CD4-positive, alpha-beta T cell treated with Interleukin-6 at 100 ng/mL for 8 hours (primary cell): ENCODE measurements around the gene CDC42EP1.

ENCODE experiments used
- DNase-seq: peaks from one replicate; pipeline ENCODE4 v3.0.0-alpha.2; 2020; ENCODE audit warnings: mixed read lengths, low spot score

Gene CDC42EP1

GRCh38 chr22:37561212-37562048 lies 1.1 kb downstream of the CDC42EP1 start:
- peak; percentile 58 for DNase-seq

GRCh38 chr22:37562049-37562875 lies 2.0 kb downstream of the CDC42EP1 start:
- DNase-seq, result no peak

DNA sequence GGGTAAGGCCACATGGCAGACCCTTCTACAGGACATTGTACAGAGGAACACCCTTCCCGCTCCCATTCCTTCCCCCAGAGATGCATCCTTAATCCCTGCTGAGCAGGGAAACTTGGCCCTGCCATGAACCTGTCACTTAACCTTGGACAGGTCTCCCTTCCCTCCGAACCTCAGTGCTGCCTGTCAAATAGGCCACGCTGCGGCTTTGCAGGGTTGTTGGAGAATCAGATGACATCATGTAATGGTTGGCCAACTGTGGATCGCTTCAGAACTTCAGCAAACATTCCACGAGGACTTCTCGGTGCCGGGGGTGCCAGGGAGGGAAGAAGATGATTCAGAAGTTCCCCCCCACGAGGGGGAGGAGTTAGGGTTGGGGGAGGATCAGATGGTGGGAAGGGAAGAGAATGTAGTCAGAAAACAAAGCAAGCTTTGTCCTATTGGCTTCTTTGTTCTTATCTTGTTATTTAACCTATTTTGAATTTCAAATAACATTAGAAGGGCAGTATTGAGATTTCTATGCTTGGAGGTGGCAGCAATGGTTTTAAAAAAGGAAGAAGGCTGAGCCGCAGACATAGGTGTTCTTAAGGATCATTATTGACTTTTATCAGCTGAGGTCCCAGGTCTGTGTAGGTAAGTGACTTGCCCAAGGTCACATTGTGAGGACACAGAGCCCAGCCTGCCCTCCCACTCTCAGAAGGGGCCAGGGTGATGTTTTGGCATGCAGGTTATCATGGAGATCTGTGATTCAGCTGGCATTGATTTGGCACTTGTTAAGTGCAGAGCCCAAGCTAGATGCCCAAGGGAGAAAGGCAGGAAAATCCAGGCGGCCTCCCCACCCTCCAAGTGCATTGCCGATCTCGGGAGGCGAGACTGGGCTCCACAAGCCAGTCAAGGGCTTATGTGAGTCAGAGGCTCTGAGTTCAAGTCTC lies 3.1 kb downstream of the CDC42EP1 start:
- no peak for DNase-seq

DNA sequence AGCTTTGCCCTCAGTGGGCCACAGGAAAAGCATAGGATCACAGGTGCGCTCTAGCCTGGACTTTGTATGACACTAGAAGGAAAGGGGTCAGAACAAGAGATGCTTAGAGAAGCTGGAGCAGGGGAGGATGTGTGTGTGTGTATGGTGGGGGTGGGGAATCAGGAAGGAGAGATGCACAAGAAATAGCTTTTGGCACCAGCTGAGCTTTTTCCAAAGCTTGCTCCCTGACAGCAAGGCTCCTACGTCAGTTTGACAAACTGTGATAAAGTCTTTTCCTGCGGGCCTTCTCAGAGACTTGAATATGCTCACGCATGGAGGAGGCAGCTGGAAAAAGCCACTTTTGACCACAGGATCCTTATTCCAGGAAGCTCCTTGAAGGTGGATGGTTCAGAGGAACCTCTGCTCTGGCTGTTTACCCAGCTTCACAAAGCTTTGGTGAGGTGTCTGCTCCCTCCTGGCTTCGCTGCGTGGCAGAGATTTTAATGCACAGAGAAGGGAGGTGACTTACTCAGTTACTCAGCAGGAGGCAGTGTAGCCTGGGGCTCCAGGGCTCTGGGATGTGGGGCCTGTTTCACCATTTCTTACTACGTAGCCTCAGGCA lies 3.9 kb downstream of the CDC42EP1 start:
- no peak for DNase-seq

- no peak for DNase-seq
These were observed 5.5 kb downstream of the CDC42EP1 start for GRCh38 chr22:37565830-37566229.

GRCh38 chr22:37566329-37566837 lies 6.1 kb downstream of the CDC42EP1 start:
- peak; percentile 41 for DNase-seq

DNA sequence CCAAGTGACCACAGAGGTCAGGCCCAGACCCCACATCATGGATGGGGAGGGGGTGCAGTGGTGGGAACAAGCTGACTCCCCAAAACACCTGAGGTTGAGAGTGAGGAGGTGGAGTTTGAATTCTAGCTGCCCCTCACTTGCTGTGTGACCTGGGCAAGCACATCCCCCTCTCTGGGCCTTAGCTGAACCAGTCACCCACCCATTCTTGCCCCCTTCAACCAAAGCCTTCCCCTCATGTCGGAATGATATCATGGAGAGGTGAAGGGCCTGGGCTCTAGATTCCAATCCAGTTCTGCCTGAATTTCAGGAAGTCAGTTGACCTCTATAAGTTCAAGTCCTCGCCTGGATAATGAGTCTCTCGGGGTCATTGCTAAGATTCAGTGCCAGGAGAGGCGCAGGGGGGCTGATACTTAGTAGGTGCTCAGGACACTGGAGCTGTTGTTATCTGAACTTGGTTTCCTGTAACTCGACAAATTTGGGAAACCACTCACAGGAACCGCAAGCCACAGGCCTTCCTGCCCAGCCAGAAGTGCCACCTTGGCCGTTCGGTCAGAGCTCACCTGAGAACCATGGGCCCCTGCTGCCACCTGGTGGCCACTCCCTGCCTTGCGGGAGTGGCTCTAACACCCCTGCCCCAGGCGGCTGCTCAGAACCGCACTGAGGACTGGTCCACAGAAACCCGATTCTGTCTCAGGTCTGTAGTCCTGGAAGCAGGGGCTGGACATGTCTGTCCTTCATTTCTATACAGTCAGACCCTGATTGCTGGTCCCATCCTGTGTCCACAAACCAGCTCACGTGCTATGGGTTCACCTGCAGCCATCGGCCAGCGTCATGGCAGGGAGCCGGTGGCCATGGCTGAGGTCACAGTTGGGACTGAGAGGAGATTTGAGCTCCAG lies 6.9 kb downstream of the CDC42EP1 start:
- peak; percentile 92 for DNase-seq

GRCh38 chr22:37568012-37568411 lies 7.7 kb downstream of the CDC42EP1 start:
- DNase-seq, result no peak

- DNase-seq, result no peak
These were observed 8.2 kb downstream of the CDC42EP1 start for GRCh38 chr22:37568448-37569008.

- DNase-seq, result no peak
These were observed 9.0 kb downstream of the CDC42EP1 start for GRCh38 chr22:37569009-37569920.

DNA sequence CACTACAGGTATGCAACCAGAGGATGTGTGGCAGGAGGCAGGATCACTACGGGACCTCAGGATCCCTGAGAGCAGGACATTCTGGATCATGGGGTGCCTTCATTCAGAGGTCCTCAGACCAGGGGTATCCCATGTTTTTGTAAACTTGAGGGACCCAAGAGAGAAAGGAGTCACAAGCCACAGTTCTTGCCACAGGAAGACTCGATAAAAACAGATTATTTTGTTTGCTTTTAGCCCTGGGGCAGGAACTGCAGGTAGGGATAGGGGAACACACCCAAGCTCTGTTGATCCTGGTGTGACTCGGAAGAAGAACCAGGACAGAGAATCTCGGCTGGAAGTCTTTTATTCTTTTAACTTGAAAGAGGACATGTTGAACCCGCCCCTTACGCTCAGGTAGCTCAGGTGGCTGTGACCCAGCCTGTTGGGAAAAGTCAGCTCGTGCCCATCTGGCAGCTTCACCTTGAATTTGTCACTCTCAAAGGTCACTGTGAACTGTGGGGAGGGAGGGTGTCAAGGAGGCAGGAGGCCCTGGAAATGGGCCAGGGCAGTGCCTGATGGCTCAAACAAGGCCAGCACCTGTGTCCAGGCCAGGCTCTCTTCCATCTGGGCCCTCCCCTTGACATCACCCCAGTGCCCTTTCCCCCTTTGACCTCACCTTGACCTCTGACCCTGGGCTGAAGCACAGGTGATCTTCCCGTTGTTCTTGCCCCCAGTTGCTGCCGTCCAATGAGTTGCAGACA lies 9.8 kb downstream of the CDC42EP1 start:
- DNase-seq, result no peak

- DNase-seq, result no peak
These were observed 10.3 kb downstream of the CDC42EP1 start for GRCh38 chr22:37570661-37570976.

DNA sequence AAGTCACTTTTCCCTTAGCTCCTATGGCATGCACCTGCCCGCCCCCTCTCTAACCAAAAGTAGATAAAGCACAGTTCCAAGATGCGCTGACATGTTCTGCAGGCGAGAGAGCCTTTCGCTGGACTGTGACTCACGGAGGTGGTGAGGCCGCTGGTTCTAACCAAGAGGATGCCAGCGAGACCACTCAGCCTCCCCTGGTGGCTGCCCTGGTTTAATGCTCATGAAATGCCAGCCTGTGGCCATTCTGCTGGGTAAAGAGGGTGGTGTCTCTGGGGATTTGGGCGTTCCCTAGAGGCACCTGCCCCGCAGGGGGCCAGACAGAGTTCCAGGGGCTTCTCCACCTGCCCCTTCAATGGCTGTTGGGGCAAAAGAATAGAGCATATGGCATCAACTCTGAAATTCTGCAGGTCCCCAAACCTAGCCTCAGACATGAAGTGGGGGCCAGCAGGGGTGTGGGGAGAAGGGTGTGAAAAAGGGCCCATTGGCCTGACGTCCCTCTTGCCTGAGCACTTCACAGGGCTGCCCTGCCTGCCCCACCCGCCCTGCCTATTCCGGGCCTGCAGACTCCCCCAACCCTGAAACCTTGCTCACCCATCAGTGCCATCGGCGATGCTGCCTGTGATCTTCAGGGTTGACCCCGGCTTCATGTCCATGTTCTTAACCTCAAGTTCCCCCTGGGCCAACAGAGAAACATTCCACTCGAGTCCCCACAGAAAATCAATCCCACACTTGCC lies 11.1 kb downstream of the CDC42EP1 start:
- DNase-seq, result no peak

GRCh38 chr22:37571992-37572373 lies 11.7 kb downstream of the CDC42EP1 start:
- no peak for DNase-seq

DNA sequence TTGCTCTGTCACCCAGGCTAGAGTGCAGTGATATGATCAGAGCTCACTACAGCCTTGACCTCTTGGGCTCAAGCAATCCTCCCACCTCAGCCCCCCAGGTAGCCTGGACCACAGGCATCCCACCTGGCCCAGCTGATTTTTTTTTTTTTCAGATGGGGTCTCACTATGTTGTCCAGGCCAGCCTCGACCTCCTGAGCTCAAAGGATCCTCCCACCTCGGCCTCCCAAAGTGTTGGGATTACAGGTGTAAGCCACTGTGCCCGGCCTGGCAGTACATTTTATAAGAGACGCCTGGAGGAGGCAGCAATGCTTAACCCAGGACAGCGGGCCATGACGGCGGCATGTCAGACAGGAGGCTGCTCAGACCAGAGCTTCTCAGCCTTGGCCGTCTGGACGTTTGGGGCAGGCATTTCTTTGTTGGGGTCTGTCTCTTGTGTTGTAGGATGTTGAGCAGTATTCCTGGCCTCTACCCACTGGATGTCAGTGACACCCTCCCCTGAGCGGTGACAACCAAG lies 15.3 kb downstream of the CDC42EP1 start:
- no peak for DNase-seq

- no peak for DNase-seq
These were observed 17.7 kb downstream of the CDC42EP1 start for GRCh38 chr22:37578002-37578401.

DNA sequence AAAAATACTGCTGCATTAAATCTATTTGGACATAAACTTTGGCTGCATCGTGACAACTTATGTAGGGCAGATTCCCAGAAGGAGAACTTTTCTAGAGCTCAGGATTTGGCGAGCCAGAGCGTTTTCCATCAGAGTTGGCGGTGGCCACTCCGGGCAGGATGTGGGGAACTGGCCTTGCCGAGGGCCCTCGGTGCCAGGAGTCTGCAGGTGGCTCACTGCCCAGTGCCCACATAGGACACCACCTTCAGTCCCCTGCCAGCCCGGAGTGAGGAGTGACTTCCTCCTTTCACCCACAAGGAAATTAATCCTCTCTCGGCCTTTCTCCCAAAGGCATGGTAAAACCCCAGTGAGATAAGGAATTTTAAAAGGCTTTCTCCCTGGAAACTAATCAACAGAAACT lies 21.2 kb downstream of the CDC42EP1 start:
- DNase-seq, result no peak

- no peak for DNase-seq
These were observed 22.2 kb downstream of the CDC42EP1 start for GRCh38 chr22:37582526-37582925.
